Calu3 (cell line): ENCODE data around the gene IZUMO1R. TPM values are rescaled to one million over a fixed set of nuclear protein-coding genes. Genes with fewer than 3 reads are reported as not detected.

Experiments
- BruUV-seq: library from RNA; stranded (reverse); fragments of 400-500 nt; replicated peaks from 2 replicates; lab custom pipeline; 2021; lab: Mats Ljungman, UMichigan
- CTCF ChIA-PET: fragments of 300-600 bp; sonication (Branson Sonifier 250); formaldehyde crosslinking; loops from one replicate; lab custom pipeline; 2022; ENCODE audit warnings: antibody characterized with exemption; lab: Charles Lee
- DNase-seq: peaks from one replicate; pipeline ENCODE4 v3.0.0; 2022
- H3K27ac Mint-ChIP-seq: one replicate; pipeline ENCODE4 v1.8.0; 2022; ENCODE audit warnings: mixed read lengths; ENCODE audit not compliant: unreplicated experiment
- H3K27me3 Mint-ChIP-seq: one replicate; pipeline ENCODE4 v1.8.0; 2022; ENCODE audit warnings: mixed read lengths; ENCODE audit not compliant: unreplicated experiment
- H3K36me3 Mint-ChIP-seq: one replicate; pipeline ENCODE4 v1.8.0; 2022; ENCODE audit warnings: mild to moderate bottlenecking, moderate library complexity, mixed read lengths; ENCODE audit not compliant: insufficient read depth, unreplicated experiment
- H3K4me1 Mint-ChIP-seq: one replicate; pipeline ENCODE4 v1.8.0; 2022; ENCODE audit warnings: mild to moderate bottlenecking, low read depth, mixed read lengths; ENCODE audit not compliant: unreplicated experiment
- H3K4me3 Mint-ChIP-seq: one replicate; pipeline ENCODE4 v1.8.0; 2022; ENCODE audit warnings: mild to moderate bottlenecking, low read depth, moderate library complexity, mixed read lengths; ENCODE audit not compliant: unreplicated experiment
- H3K9me3 Mint-ChIP-seq: one replicate; pipeline ENCODE4 v1.8.0; 2022; ENCODE audit warnings: low read depth, mixed read lengths; ENCODE audit not compliant: unreplicated experiment
- CTCF ChIP-seq: fragments of 200-600 bp; IDR thresholded peaks from one replicate; pipeline ENCODE4 v1.8.0; 2022; ENCODE audit warnings: antibody characterized with exemption; ENCODE audit not compliant: unreplicated experiment
- intact Hi-C: fragments of 100-400 bp; cut with micrococcal nuclease; formaldehyde crosslinking; loops from one replicate; pipeline ENCODE4 v1.10.0; 2022; ENCODE audit not compliant: unreplicated experiment
- total RNA-seq: library from RNA; stranded (reverse); gene quantifications from 2 replicates; pipeline ENCODE4 v1.2.3, GENCODE V29; 2022

IZUMO1R gene
- total RNA-seq, 1 experiment from 2014 or later: not detected

- DNase-seq: no peak
- CTCF ChIA-PET: no interaction called here
- no peaks in the 10 kb centered on the region for H3K9me3 Mint-ChIP-seq
- intact Hi-C loops: no loop called here
- no peak overlapping the region for H3K27ac Mint-ChIP-seq
- H3K4me3 Mint-ChIP-seq: no peak overlapping the region
- H3K4me1 Mint-ChIP-seq: no peaks in the 10 kb centered on the region
- peaks cover 32% of the 10 kb centered on the region for H3K27me3 Mint-ChIP-seq
- H3K36me3 Mint-ChIP-seq: no peaks in the 10 kb centered on the region
- BruUV-seq: no TSS peak
- no peak for TF ChIP-seq CTCF
Measured at GRCh38 chr11:94330789-94331188, 26.4 kb downstream of the IZUMO1R start.

GRCh38 chr11:94332814-94333213, 28.4 kb downstream of the IZUMO1R start:
- Mint-ChIP-seq H3K4me3 (no peak overlapping the region), H3K9me3 (no peaks in the 10 kb centered on the region), H3K27me3 (peaks cover 26% of the 10 kb centered on the region), H3K27ac (no peak overlapping the region), H3K36me3 (no peaks in the 10 kb centered on the region), H3K4me1 (no peaks in the 10 kb centered on the region)
- intact Hi-C loops: no loop called here
- CTCF ChIA-PET: interaction anchor here (1.1 kb wide), 1 partner anchor 33 kb away, joined by 5 read pairs; no protein-coding TSS in a partner anchor
- no TSS peak for BruUV-seq
- DNase-seq: no peak
- no peak for TF ChIP-seq CTCF

GRCh38 chr11:94336033-94336432, 31.7 kb downstream of the IZUMO1R start:
- no peaks in the 10 kb centered on the region for H3K4me1 Mint-ChIP-seq
- no peak for DNase-seq
- no TSS peak for BruUV-seq
- intact Hi-C loops: no loop called here
- H3K9me3 Mint-ChIP-seq: no peaks in the 10 kb centered on the region
- H3K36me3 Mint-ChIP-seq: no peaks in the 10 kb centered on the region
- CTCF ChIA-PET: no interaction called here
- H3K27ac Mint-ChIP-seq: no peak overlapping the region
- TF ChIP-seq CTCF: no peak
- no peak overlapping the region for H3K4me3 Mint-ChIP-seq
- H3K27me3 Mint-ChIP-seq: peaks cover 7% of the 10 kb centered on the region

- BruUV-seq: no TSS peak
- H3K27ac Mint-ChIP-seq: no peak overlapping the region
- H3K4me1 Mint-ChIP-seq: no peaks in the 10 kb centered on the region
- H3K27me3 Mint-ChIP-seq: no peaks in the 10 kb centered on the region
- H3K4me3 Mint-ChIP-seq: no peak overlapping the region
- CTCF ChIA-PET: no interaction called here
- TF ChIP-seq CTCF: no peak
- intact Hi-C loops: no loop called here
- H3K36me3 Mint-ChIP-seq: no peaks in the 10 kb centered on the region
- H3K9me3 Mint-ChIP-seq: no peaks in the 10 kb centered on the region
- no peak for DNase-seq
Measured at GRCh38 chr11:94338651-94339050, 34.3 kb downstream of the IZUMO1R start.
